Ovary (tissue), 9 donors: ENCODE data around the gene GSTP1. TPM values are rescaled to one million over a fixed set of nuclear protein-coding genes. Genes with fewer than 3 reads are reported as not detected.

Experiments
- DNase-seq, 5 donors: peaks; one replicate each; pipeline ENCODE4 v3.0.0-alpha.2; 2019 to 2020
- H3K27ac ChIP-seq, 2 donors: fragments of 200-600 bp; one replicate each; pipeline versions ENCODE4 v1.5.1 to v1.8.0; 2019 to 2022
- H3K27me3 ChIP-seq: fragments of 200-600 bp; one replicate; pipeline ENCODE4 v1.8.0; 2022
- H3K36me3 ChIP-seq: fragments of 200-600 bp; sonication (generic); one replicate; pipeline ENCODE4 v1.5.1; 2019
- H3K4me1 ChIP-seq: one replicate; pipeline ENCODE4 v1.8.1; 2013; ENCODE audit warnings: mild to moderate bottlenecking, moderate library complexity; ENCODE audit not compliant: insufficient read depth
- H3K4me3 ChIP-seq: fragments of 200-600 bp; sonication (generic); one replicate; pipeline ENCODE4 v1.5.1; 2017
- H3K9me3 ChIP-seq, 2 donors: fragments of 200-600 bp in 1 of 2; sonication (generic) in 1 of 2; one replicate each; pipeline versions ENCODE4 v1.5.1 to v1.8.1; 2013 to 2019; ENCODE audit warnings: mild to moderate bottlenecking in 1 of 2, moderate library complexity in 1 of 2
- CTCF ChIP-seq, 3 donors: fragments of 450-650 bp in 2 of 3; fragments of 200-600 bp in 1 of 3; IDR thresholded peaks; one replicate each; pipeline versions ENCODE4 v1.5.1 to v1.8.0; 2016 to 2022; ENCODE audit warnings: antibody characterized with exemption in 3 of 3, mild to moderate bottlenecking in 1 of 3
- EP300 ChIP-seq: sonication (generic); formaldehyde crosslinking; IDR thresholded peaks from one replicate; pipeline ENCODE4 v1.6.1; 2017; ENCODE audit warnings: antibody characterized with exemption
- POLR2A ChIP-seq: fragments of 450-650 bp; IDR thresholded peaks from one replicate; pipeline ENCODE4 v1.6.1; 2017; ENCODE audit warnings: antibody characterized with exemption, mild to moderate bottlenecking, moderate library complexity
- whole genome bisulfite sequencing, 3 donors: extraction: QIAGEN DNeasy Blood & Tissue Kit in 1 of 3; methylation state at CpG; one replicate each; pipeline versions ENCODE4 v1.1.5 to v1.1.7; 2013 to 2017; 5-methylcytosine and 5-hydroxymethylcytosine counted together
- intact Hi-C, 4 donors: fragments of 100-400 bp; cut with DNase I; formaldehyde crosslinking; loops; one replicate each; pipeline versions ENCODE4 v1.11.0 to v1.15.1; 2022 to 2023
- polyA plus RNA-seq, 2 donors: library from polyadenylated mRNA; stranded (reverse); fragments of 200-250 nt in 1 of 2; fragments of 350-450 nt in 1 of 2; fragmentation: Illumina TruSeq in 1 of 2; extraction: RNeasy Lipid Tissue Mini Kit (QIAGEN cat#74804) in 1 of 2; gene quantifications; one replicate each; pipeline ENCODE4 v1.2.3, GENCODE V29; 2013 to 2014
- total RNA-seq, 7 donors: library from RNA; depleted of rRNA in 2 of 7; stranded (reverse); fragments of >200 nt in 2 of 7; fragmentation: NEBNext Ultra II Directional in 3 of 7; extraction: Animal tissue kit (Norgen Biotek cat#: 25700) in 3 of 7; gene quantifications; one replicate each; pipeline versions ENCODE4 v1.1.0 to v1.2.4, GENCODE V29; 2016 to 2023
- donor health status: DM: no; HTN: no; CAD: no; lungs with moderate emphysema.
- donor health status: DM: no; HTN: no; CAD: no.
- donor health status: Bipolar disorder and iron deficiency.
- donor health status: DM: yes; HTN: yes; CAD: no.
- donor health status: DM: no; HTN: no; CAD: no.
- donor health status: DM: yes; HTN: yes; CAD: no.

The GSTP1 gene
- total and polyA plus RNA-seq, 9 donors, result 189 to 1,321 (median 459) TPM

- H3K36me3 ChIP-seq, result no peaks in the 10 kb centered on the region
- no peak for DNase-seq
- TF ChIP-seq CTCF (IDR thresholded peaks at IDR 0.05) (no peak), POLR2A (no peak), EP300 (no peak)
- intact Hi-C loops, result no loop called here
- H3K27me3 ChIP-seq, result no peaks in the 10 kb centered on the region
- 76 to 81% (median 79%) methylated on average over 13 of the region's 13 CpGs for WGBS, 3 donors
- no peak overlapping the region for H3K4me3 ChIP-seq
- no peaks in the 10 kb centered on the region for H3K9me3 ChIP-seq
- no peak overlapping the region for H3K27ac ChIP-seq
- no peaks in the 10 kb centered on the region for H3K4me1 ChIP-seq
These were observed 29.1 kb downstream of the GSTP1 start for GRCh38 chr11:67612751-67613150.

GRCh38 chr11:67613313-67613959 is 29.8 kb downstream of the GSTP1 start:
- intact Hi-C loops, result no loop called here
- TF ChIP-seq CTCF (IDR thresholded peaks at IDR 0.05), result no peak
- no peak for TF ChIP-seq EP300
- TF ChIP-seq POLR2A, result no peak
- no peaks in the 10 kb centered on the region for H3K9me3 ChIP-seq
- no peak overlapping the region for H3K27ac ChIP-seq
- no peaks in the 10 kb centered on the region for H3K27me3 ChIP-seq
- no peak overlapping the region for H3K4me3 ChIP-seq
- H3K4me1 ChIP-seq, result no peaks in the 10 kb centered on the region
- DNase-seq, result peak in 1 of 5 donors; percentile 25
- H3K36me3 ChIP-seq, result no peaks in the 10 kb centered on the region
- 78 to 83% (median 80%) methylated on average over 16 to 17 of the region's 17 CpGs for WGBS, 3 donors

GRCh38 chr11:67613960-67614715 is 30.5 kb downstream of the GSTP1 start:
- Histone ChIP-seq H3K27me3 (no peaks in the 10 kb centered on the region), H3K4me3 (peak overlapping the region; percentile 19), H3K4me1 (no peaks in the 10 kb centered on the region), H3K9me3 (no peaks in the 10 kb centered on the region), H3K27ac (no peak overlapping the region), H3K36me3 (no peaks in the 10 kb centered on the region)
- intact Hi-C loops, result no loop called here
- 10 to 16% (median 11%) methylated on average over 15 to 23 of the region's 23 CpGs for WGBS, 3 donors
- TF ChIP-seq CTCF (IDR thresholded peaks at IDR 0.05), result peak; percentile 47 to 58 (median 51)
- TF ChIP-seq POLR2A, result no peak
- peak in 3 of 5 donors; percentile 66 to 75 (median 69) for DNase-seq

GRCh38 chr11:67614730-67615714 is 31.4 kb downstream of the GSTP1 start:
- DNase-seq, result peak in 1 of 5 donors; percentile 30
- TF ChIP-seq POLR2A (no peak), CTCF (IDR thresholded peaks at IDR 0.05) (no peak), EP300 (no peak)
- Histone ChIP-seq H3K4me3 (no peak overlapping the region), H3K9me3 (no peaks in the 10 kb centered on the region), H3K27ac (no peak overlapping the region), H3K27me3 (no peaks in the 10 kb centered on the region), H3K4me1 (no peaks in the 10 kb centered on the region), H3K36me3 (no peaks in the 10 kb centered on the region)
- WGBS, 3 donors, result 71 to 76% (median 75%) methylated on average over 8 to 18 of the region's 18 CpGs
- intact Hi-C loops, result no loop called here
